Tibial nerve (tissue), 4 donors: ENCODE results near the gene TGM2.

Source experiments
- CTCF ChIP-seq, 5 experiments: fragments of 200-600 bp in 3 of 5; fragments of 450-650 bp in 2 of 5; sonication (generic) in 3 of 5; IDR thresholded peaks; one replicate each; pipeline ENCODE4 v1.5.1; 2016 to 2019; ENCODE audit warnings: antibody characterized with exemption in 5 of 5, mild to moderate bottlenecking in 3 of 5, moderate library complexity in 2 of 5
- EP300 ChIP-seq, 2 donors: sonication (generic); formaldehyde crosslinking; IDR thresholded peaks; one replicate each; pipeline ENCODE4 v1.6.1; 2017; ENCODE audit warnings: antibody characterized with exemption in 2 of 2, mild to moderate bottlenecking in 1 of 2

GRCh38 chr20:38200646-38201045 is 35.6 kb upstream of the TGM2 start:
- TF ChIP-seq CTCF (IDR thresholded peaks at IDR 0.05) (no peak), EP300 (IDR thresholded peaks at IDR 0.05) (no peak)
